Endothelial cell (in vitro differentiated cells): ENCODE results near the gene CALR. TPM values are rescaled to one million over a fixed set of nuclear protein-coding genes. Genes with fewer than 3 reads are reported as not detected.
"Not testable (repeated sequence)": the region's sequence is repeated elsewhere in the genome, so short reads cannot be mapped to it uniquely, and the experiment has no call there.

Experiments used
- DNase-seq: peaks from one replicate; pipeline ENCODE4 v3.0.0; 2021; ENCODE audit warnings: low spot score
- H3K27ac Mint-ChIP-seq: one replicate; pipeline ENCODE4 v1.8.0; 2021; ENCODE audit warnings: mixed read lengths, inconsistent platforms; ENCODE audit not compliant: unreplicated experiment
- H3K27me3 Mint-ChIP-seq: one replicate; pipeline ENCODE4 v1.8.0; 2021; ENCODE audit warnings: mild to moderate bottlenecking, moderate library complexity, mixed read lengths, inconsistent platforms; ENCODE audit not compliant: unreplicated experiment
- H3K36me3 Mint-ChIP-seq: one replicate; pipeline ENCODE4 v1.8.0; 2021; ENCODE audit warnings: mild to moderate bottlenecking, low read depth, mixed read lengths, inconsistent platforms; ENCODE audit not compliant: unreplicated experiment
- H3K4me1 Mint-ChIP-seq: one replicate; pipeline ENCODE4 v1.8.0; 2021; ENCODE audit warnings: mild to moderate bottlenecking, mixed read lengths, inconsistent platforms; ENCODE audit not compliant: unreplicated experiment
- H3K4me3 Mint-ChIP-seq: one replicate; pipeline ENCODE4 v1.8.0; 2021; ENCODE audit warnings: mild to moderate bottlenecking, mixed read lengths, inconsistent platforms; ENCODE audit not compliant: unreplicated experiment
- H3K9me3 Mint-ChIP-seq: one replicate; pipeline ENCODE4 v1.8.0; 2021; ENCODE audit warnings: mixed read lengths, inconsistent platforms; ENCODE audit not compliant: unreplicated experiment
- CTCF ChIP-seq: fragments of 200-600 bp; sonication (generic); IDR thresholded peaks from one replicate; pipeline ENCODE4 v1.5.0; 2021; ENCODE audit warnings: antibody characterized with exemption; ENCODE audit not compliant: unreplicated experiment
- total RNA-seq: library from RNA; stranded (reverse); fragmentation: NEBNext Ultra II Directional; extraction: Animal tissue kit (Norgen Biotek cat#: 25700); gene quantifications from one replicate; pipeline ENCODE4 v1.2.1, GENCODE V29; 2021; ENCODE audit not compliant: unreplicated experiment

Gene CALR
- total RNA-seq, 1 donor from 2014 or later, result 963 TPM

GRCh38 chr19:12970070-12970820 lies 31.8 kb downstream of the CALR start:
- Mint-ChIP-seq H3K4me3 (peak overlapping the region; percentile 32), H3K27me3 (peaks cover 2% of the 10 kb centered on the region), H3K4me1 (no peaks in the 10 kb centered on the region), H3K27ac (no peak overlapping the region), H3K36me3 (peaks cover 3% of the 10 kb centered on the region), H3K9me3 (no peaks in the 10 kb centered on the region)
- DNase-seq, result no peak
- no peak for TF ChIP-seq CTCF

GRCh38 chr19:12973236-12973635 lies 34.8 kb downstream of the CALR start:
- no peak for TF ChIP-seq CTCF
- peaks cover 3% of the 10 kb centered on the region for H3K36me3 Mint-ChIP-seq

GRCh38 chr19:12974301-12975220 lies 36.2 kb downstream of the CALR start:
- DNase-seq, result no peak
- Mint-ChIP-seq H3K4me1 (peaks cover 4% of the 10 kb centered on the region), H3K4me3 (no peak overlapping the region), H3K9me3 (no peaks in the 10 kb centered on the region), H3K27ac (no peak overlapping the region), H3K36me3 (peaks cover 3% of the 10 kb centered on the region), H3K27me3 (peaks cover 7% of the 10 kb centered on the region)
- TF ChIP-seq CTCF, result no peak

More at GRCh38 chr19:12973236-12973635, 34.8 kb downstream of the CALR start:
- no peak overlapping the region for H3K27ac Mint-ChIP-seq
- DNase-seq, result no peak
- H3K4me3 Mint-ChIP-seq, result no peak overlapping the region
- peaks cover 6% of the 10 kb centered on the region for H3K27me3 Mint-ChIP-seq
- H3K9me3 Mint-ChIP-seq, result no peaks in the 10 kb centered on the region
- H3K4me1 Mint-ChIP-seq, result peaks cover 4% of the 10 kb centered on the region

- Mint-ChIP-seq H3K36me3 (peaks cover 2% of the 10 kb centered on the region), H3K4me3 (no peak overlapping the region), H3K4me1 (peaks cover 4% of the 10 kb centered on the region), H3K27me3 (peaks cover 9% of the 10 kb centered on the region), H3K27ac (no peak overlapping the region), H3K9me3 (no peaks in the 10 kb centered on the region)
- DNase-seq, result no peak
- TF ChIP-seq CTCF, result no peak
These were observed 36.9 kb downstream of the CALR start for GRCh38 chr19:12975221-12975741.

GRCh38 chr19:12976109-12976508 lies 37.7 kb downstream of the CALR start:
- H3K27me3 Mint-ChIP-seq, H3K4me3 Mint-ChIP-seq, DNase-seq, H3K36me3 Mint-ChIP-seq, H3K9me3 Mint-ChIP-seq, H3K27ac Mint-ChIP-seq, H3K4me1 Mint-ChIP-seq: not testable (repeated sequence)
